SW480 (cell line): Measurements from ENCODE around the gene SLC38A10.
A peak's percentile ranks its signal among the peaks of the same experiment; 100 is the strongest.
"Not testable (repeated sequence)": the region's sequence is repeated elsewhere in the genome, so short reads cannot be mapped to it uniquely, and the experiment has no call there.

Experiments
- DNase-seq: peaks from one replicate; pipeline ENCODE4 v3.0.0-alpha.2; 2016; ENCODE audit warnings: low spot score

The SLC38A10 gene

DNA sequence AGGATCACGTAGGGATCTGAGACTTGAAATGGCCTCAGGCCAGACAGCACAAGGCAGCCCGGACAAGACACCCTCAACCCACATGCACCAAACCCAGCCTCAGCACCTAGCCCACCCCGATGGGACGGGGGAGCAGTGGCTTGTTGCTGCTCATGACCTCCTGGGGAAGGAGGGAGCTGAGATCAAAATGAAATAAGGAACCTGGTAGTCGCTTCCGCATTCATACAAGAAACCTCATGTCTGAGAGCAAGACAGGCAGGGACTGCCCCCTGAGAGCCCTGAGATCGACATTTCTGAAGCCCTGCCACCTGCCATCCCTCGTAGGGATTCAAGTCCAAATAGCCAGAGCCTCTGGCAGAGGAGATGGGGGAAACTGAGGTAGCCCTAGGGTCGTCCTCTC is 66.7 kb downstream of the SLC38A10 start:
- no peak for DNase-seq

DNA sequence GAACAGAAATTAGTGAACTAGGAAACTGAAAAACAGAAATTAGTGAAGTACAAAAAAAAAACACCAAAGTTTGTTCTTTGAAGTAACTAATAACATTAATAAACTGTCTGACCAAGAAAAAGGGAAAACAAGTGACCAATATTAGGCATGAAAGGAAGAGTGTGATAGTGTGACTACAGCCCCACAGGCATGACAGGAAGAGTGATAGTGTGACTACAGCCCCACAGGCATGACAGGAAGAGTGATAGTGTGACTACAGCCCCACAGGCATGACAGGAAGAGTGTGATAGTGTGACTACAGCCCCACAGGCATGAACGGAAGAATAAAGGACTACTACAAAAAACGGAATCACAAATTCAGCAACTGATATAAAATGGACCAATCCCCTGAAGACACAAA is 67.5 kb downstream of the SLC38A10 start:
- DNase-seq, result not testable (repeated sequence)

DNA sequence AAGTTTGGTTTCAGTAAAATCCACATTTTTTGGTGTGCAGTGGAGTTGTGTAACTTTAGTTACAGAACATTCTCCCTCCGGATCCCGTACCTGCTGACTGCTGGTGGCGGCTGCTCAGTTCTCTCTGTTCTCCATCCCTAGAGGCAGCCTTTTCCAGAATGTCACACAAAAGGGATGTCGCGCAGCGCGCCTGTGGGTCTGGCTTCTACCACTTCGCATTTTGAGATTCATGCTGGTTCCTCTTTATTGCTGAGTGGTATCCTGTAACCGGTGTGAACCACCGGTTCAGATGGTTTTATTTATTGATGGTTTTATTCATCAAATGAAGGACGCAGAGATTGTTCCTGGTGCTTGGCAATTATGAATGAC is 71.4 kb downstream of the SLC38A10 start:
- DNase-seq, result no peak

DNA sequence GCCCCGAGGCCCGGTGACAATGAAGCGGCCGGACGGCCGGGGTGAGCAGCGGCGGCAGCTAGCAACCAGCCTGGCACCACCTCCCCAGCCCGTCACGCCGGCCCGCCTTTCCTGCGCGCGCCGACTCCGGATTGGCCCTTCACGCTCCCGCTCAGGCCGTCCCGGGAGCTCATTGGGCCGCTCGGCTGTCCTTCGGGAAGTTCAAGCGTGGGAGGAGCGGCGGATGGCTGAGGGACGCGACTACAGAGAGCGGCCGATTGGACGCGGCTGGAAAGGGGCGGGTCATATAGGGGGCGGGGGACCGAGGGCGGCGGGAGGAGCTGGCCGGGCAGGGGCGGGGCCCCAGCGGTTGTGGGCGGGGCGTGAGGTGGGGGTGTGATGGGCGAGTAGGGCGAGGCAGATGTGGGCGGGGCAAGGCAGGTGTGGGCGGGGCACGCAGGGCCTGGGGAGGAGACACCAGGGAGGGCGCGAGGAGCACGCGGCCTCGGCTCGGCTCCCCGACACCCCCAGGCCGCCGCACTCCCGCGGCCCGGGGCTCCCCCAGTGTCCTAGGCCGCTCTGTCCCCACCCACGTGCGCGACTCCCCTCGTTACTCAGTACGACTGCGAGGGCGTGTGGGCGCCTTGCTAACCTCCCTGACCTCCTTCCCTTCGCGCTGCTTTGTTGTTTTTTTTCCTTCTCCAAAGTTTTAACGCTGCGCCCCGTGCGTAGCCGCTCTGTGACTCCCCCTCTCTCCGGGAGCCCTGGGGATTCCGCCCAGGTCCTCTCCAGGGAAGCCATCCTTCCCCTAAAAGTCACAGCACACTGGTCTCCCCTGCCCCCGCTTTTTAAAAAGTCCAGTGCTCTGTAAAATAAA is 72.0 kb downstream of the SLC38A10 start, which contains the start of gene CEP131:
TSS of gene CEP131 (minus strand) at position 60 of the 856 bp plus-strand sequence. CDS start 2,909 bp downstream, outside the sequence.
- DNase-seq, result peak; percentile 97

DNA sequence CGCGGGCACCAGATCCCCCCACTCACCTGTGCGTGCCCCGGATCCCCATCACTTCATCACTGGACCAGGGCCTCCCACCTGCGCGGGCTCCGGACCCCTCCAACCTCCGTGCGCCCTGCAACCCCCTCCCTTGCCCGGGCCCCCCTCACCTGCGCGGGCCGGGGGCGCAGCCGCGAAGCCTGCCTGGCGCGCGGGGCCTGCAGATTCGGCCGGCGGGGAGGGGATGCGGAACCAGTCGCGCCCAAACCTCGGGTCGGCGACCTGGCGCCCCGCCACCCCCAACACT is 72.5 kb downstream of the SLC38A10 start:
- DNase-seq, result no peak

DNA sequence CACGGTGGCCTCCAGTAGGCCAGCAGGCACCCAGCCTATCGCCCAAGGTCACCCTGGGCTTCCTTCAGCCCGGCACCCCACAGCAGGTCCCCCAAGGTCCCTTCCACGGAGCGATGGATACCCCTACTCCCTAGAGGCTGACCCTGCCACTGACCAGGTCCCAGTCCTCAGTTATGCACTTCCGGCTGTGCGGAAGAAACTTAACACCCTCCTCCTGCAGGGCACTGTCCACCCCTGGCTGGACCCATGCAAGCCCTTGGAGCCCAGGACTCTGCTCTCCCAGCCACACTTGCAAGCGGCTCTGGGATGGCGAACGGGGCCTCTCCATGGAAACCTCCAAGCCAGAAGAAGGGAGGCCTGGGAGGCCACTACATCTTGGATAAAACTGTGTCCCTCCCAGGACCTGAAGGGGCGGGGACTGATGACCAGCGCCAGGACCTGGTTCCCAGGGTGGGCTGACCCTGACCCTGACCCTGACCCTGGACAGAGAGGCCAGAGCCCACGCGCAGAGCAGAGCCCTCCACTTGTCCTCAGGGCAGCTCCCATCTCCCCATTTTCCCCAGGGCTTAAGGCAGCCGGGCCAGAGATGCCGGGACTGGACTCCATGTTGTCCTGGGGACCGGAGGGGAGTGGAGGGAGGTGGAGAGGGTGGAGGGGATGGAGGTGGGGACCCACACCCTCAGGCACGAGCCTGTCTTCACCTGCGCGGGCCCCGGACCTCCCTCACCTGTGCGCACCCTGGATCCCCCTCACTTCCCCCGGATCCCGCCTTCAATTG is 73.1 kb downstream of the SLC38A10 start:
- no peak for DNase-seq

DNA sequence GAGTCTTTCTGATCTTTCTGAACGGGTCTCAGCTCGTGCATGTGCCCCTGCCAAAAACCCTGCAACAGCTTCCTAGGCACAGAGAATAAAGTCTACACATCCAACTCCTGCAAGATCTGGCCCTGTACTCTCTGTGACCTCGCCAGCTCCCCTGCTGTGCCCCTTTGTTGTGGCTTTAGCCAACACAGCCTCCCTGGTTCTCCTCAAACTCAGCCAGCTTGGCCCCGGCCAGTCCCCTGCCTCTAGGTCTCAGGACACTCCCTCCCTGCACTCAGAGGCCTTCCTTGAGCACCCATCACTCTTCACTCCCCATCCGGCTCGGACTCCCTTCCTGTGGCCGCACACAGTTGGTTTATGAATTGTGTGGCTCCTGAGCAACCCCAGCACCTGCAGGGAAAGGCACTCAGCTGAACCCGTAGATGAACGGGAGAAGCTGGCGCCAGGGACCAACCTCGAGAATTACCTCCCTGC is 73.7 kb downstream of the SLC38A10 start:
- DNase-seq, result peak; percentile 22

DNA sequence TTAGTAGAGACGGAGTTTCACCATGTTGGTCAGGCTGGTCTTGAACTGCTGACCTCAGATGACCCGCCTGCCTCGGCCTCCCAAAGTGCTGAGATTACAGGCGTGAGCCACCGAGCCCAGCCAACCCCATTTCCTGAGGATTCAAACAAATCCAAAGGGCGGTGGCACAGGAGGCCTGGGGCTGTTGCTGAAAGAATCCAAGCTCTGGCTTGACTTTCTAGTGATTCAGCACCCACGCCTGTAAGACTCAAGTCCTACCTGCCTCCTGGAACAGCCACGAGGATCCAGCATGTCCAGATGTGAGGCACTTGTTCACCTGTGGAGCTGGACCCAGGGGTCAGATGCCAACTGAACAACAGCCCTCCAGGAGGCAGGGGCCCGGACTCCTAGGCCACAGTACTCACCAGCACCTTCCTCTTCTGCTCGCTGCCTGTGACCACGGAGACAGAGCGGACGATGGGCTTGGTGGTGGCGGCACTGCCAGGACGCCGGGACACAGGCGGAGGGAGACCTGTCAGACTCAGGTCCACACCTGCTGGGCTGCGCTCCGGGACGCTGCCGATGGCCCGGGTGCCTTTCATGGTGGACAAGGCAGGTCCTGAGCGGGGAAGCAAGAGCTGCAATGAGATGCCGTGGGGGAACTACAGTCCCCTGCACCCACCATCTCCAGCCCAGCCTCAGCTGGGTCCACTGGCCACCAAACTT is 75.5 kb downstream of the SLC38A10 start:
- no peak for DNase-seq

DNA sequence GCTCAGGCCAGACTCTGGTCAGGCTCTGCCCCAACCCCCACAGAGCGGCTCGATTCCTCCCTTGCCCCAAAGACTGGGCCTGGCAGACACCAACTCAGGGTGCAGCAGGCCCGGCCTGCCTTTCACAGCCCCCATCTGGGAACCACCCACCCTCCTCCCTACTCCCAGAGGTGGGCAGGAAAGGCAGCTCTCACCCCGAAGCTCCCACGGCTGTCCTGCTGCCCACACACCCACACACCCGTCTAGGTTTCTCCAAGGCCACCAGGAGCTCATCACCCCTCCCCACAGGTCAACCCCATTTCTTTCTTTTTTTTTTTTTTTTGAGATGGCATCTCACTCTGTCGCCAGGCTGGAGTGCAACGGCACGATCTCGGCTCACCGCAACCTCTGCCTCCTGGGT is 76.1 kb downstream of the SLC38A10 start:
- no peak for DNase-seq

DNA sequence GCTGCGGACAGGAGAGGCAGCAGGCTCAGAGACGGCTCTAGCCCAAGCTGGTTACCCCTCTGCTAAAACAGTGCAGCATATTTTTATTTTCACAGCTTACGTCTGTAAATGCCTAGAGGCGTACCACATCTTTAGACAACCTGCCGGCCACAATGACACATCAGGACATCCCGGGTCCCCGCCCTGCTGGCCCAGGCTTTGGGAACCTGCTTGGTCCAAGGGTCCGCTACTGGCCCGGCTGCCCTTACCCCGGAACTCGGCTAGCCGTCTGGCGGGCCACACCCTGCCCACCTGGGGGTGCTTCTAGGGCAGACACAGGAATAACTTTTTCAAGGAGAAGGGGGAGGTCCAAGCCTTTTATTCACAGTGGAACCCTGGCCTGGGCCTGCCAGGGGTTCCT is 76.6 kb downstream of the SLC38A10 start:
- peak; percentile 25 for DNase-seq

DNA sequence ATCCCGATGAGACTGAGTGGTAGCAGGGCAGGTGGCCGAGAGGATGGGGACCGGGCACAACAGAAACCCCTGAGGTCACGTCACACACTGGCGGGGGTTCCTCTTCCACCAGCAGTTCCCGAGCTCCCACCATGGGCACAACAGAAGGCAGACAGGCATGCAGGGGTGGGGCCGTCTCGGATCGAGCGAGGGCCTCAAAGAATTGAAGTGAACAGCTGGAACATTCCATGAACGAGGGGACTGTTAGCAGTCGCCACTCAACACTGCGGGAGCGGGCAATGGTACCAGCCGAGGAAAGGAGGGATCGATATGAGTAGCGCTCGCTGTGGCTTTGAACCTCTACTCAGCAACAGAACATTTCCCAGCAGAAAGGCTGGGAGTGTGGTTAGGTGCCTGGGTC is 77.6 kb downstream of the SLC38A10 start:
- no peak for DNase-seq

DNA sequence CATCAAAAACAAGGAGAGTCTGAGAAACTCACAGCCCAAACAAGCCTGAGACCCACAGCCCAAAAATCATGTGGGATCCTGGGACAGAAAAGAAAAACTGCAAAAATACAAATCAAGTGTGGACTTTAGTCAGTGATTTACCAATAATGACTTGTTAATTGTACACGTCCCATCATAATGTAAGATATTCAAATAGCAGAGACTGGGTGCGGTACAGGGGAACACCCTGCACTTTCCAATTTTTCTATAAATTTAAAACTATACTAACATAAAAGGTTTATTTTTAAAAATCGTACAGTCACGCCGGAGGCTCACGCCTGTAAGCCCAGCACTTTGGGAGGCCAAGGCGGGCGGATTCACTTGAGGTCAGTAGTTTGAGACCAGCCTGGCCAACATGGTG is 81.1 kb downstream of the SLC38A10 start:
- no peak for DNase-seq

DNA sequence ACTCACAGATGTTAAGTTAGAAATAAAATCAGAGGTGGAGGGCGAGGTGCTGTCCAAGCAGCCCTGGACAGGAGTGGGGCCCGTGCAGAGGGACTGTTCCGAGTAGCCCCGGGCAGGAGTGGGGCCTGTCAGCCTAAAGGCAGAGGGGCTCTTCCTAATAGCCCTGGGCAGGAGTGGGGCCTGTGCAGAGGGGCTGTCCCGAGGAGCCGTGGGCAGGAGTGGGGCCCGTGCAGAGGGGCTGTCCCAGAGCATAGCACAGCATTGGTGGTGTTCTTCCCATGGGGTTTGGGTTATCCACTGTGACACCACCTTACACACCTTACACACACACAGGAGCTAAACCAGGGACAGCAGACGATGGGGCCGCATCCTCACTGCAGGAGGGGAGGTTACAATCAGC is 82.7 kb downstream of the SLC38A10 start:
- DNase-seq, result no peak

DNA sequence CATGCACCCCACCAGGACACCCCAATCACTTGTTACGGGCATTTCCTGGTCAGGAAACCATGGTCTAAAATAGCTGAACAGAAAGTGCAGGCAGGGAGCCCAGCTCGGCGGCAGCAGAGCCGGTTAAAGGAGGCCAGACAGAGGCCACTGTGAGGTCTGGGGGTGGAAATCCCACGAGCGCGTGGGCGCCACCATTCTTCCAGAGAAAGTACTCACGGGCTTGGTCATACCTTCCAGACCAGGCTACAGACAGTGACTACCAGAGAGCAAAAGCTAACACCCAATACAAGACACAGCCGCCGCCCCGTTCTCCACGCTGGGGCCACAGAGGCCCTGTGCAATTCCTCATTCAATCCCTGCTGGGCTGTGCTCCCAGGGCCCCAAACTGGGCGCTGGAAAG is 84.2 kb downstream of the SLC38A10 start:
- no peak for DNase-seq

DNA sequence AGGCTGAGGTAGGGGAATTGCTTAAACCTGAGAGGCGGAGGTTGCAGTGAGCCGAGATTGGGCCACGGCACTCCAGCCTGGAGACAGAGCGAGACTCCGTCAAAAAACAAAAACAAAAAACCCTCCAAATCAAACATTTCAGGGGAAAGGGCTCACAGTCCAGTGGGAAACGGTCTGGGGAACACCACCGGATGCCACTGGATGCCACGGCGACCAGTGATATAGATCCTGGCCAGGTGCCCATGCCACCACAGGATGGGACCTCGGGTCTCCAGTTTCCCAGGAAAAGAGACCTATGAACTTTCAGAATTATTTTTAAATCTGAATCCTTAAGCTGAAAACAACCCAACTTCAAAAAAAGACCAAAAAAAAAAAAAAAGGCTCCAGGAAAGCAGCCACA is 84.6 kb downstream of the SLC38A10 start:
- DNase-seq, result no peak

DNA sequence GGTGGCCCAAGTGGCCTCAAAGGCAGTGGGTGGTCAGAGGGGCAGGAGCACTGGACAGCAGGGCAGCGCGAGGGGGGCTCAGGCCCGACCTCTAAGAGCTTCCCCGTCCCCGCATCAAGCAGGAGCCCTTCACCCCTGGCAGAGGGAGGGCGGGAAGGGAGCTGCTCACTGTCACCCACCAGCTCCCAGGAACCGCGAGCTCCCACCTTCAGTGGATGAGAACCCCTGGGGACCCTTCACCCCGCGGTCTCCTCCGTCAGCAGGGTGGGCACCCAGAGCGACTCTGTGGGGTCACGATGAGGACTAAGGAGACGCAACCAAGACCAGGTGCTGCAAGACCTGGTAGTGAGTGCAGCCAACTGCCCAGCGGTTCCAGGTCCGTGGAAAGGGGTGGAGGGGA is 86.0 kb downstream of the SLC38A10 start:
- no peak for DNase-seq

DNA sequence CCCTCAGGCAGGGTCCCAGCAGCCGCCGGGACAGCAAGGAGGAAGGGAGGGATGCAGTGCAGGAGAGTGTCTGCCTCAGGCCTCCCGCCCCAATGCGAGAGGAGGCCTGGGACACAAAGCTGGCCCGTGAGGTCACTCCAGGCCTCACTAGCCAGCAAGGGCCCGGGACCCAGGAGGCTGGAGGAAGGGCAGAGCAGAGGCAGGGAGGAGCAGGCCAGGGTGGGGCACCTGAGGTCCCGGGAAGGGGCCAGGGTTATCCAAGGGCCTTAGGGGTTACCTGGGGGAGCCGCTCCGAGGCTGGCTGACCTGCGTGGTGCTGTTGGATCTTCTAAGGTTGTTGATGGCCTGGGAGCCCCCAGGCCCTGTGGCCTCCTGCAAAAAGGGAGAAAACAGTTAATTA is 86.5 kb downstream of the SLC38A10 start:
- DNase-seq, result no peak

DNA sequence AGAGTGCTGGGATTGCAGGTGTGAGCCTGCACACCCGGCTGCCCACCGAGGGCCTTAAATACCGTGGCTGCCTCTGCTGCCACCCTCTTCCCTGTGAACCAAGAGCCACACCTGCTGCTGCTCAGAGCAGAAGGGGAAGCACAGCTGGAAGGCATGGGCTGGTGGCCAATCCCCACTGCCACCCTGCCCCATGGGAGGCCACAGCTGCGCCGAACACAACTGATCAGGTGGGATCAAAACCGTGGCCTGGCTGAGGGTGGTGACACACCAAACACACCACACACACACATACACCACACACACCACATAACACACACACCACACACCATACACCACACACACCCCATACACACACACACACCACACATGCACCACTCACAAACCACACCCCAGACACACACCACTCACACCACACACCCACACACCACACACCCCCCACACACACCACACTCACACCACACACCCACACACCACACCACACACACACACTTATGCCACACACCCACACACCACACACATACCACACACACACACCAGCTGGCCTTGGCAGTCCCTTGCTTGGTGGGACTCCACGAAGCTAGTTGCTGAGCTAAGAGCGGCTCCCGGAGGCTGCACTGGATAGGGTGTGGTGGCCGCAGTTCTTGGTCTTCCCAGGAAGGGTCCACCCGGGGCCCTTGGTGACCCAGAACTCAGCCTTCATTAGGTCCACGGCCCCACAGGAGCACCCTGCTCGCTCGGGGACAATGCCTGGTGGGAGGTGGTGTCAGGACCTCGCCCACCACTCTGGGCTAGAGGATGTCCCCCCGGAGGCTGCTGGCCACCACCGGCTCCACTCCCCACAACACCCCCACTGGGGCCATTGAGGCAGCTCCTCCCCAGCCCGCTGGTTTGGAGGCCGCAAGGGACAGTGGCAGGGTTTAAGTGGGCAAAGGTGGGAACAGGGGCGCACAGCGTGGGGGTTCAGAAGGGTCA is 87.2 kb downstream of the SLC38A10 start:
- no peak for DNase-seq

DNA sequence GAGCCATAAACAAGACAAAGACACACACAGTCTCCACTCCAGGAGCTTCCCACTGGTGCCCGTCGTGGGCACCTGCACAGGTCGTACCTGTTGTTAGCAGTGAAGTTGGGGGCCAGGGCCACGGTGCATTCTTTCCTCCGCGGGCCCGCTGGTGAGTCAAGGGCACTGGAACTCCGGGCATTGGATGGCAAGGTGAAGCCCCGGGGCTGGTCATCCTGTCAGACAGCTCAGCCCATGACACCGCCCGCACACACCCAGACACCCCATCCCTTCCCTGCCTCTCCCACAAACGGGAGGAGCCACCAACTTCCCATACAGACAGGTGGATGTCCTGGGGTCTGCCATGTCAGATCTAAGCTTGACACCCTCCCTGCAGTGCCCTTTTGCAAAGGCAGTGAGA is 88.5 kb downstream of the SLC38A10 start:
- DNase-seq, result no peak

DNA sequence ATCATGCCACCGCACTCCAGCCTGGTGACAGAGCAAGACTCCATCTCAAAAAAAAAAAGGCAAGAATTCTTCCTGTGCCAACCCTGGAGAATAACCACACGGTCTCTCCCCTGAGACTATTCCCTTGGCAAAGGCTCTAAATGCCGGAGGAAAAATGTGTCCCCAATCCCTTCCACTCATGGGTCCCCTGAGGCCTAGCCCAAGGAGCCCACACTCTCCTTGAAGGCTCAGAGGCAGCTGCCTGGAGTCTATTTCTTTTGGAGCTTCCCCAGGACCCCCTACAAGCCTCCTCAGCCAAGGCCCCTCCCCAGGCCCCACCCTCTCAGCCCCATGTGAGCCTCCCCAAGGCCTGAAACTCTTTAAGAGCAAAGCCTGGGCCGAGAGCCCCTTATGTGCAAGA is 88.9 kb downstream of the SLC38A10 start:
- no peak for DNase-seq

DNA sequence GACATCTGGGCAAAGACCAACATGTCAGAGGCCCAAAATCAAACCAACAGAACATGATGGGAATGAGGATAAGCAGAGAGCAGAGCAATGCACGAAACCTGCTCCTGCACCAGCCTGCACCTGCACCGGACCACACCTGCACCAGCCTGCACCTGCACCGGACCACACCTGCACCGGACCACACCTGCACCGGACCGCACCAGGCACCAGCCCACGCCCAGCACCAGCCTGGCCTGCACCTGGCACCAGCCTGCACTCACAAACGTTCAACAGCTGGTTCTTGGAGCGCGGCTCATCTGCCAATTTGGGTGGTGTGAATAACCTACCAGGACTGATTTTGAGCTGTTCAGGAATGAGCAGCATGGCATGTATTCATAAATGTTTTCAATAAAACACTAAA is 90.5 kb downstream of the SLC38A10 start:
- no peak for DNase-seq

DNA sequence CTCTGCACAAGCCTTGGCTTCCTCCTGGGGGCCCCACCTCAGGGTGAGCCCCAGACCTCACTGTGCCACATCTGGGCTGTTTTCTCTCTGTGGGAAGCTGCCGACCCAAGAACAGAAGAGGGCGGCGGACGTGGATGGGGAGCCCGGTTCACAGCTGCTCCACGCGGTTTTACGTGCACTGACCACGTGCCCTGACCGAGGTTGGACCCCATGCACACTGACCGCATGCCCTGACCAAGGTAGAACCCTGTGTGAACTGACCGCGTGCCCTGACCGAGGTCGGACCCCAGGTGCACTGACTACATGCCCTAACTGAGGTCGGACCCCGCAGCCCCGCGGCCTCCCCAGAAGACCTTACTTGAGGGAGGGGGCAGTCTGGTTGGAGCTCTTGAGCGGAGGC is 92.0 kb downstream of the SLC38A10 start:
- DNase-seq, result no peak
